ENCODE results near the gene TNFAIP2.

TNFAIP2 gene

DNA sequence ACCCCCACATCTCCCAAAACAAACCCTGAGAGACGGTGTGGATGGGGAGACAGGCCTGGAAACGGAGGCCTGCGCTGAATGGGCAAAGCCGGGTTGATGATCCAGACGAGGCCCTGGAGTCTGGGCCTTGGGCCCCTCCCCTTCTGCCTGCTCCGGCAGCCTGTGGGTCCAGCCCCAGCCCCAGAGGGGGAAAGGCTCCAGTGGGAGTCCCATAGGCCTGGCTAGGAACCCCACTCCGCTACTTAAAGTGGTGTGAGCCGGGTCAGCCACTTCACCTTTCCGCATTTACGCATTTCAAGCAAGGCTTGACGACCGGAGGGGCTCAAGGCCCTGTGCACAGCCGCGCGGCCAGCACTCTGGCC is 695 bp upstream of the TNFAIP2 start:
- peak overlapping the region; percentile 75 for H3K4me3 ChIP-seq (ENCODE audit: low read depth, low read length)
- TF ChIP-seq CTCF (IDR thresholded peaks at IDR 0.05; ENCODE audit: borderline replicate concordance, insufficient read depth, low read depth, low read length): no peak

DNA sequence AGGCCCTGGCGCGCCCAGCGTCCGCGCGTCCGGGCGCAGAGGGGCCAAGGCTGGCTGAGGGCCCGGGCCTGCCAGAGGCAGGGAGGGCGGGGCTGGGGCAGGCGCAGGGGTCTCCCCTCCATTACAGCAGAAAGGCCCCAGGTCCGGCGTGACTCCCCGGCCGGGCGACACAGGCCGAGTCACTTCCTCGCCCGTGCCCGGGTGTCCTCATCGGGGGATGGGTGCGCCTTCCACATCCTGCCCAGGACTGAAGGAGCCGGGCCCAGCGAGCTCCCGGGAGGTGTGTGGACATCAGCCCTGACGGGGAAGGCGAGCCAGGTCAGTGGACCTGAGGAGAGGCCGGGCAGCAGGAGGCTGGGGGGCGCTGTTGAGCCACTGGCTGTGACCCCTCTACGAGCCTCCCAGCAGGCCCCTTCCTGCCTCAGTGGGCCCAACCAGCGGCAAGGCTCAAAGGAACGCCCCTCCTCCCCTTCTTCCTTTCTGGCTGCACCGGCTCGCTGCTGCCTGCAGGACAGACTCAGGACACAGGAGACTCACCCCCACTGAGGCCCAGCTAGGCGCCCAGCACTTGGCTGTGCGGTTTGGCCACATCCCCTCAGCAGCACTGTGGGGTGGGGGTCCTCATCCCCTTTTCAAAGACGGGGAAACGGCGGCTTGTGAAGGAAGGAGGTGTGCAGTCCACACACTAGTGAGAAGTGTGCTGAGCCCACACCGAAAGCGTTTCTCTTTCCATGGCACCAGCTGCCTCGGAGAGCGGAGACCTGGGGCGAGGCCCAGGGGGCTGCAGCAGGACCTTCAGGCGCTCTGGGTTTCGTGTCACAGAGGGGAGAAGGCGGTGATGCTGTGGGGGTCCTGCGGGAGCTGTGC is 606 bp downstream of the TNFAIP2 start:
- peak; percentile 54; the same call in 1 of the 2 replicates for TF ChIP-seq CTCF (IDR thresholded peaks at IDR 0.05; ENCODE audit: borderline replicate concordance, insufficient read depth, low read depth, low read length)
- H3K4me3 ChIP-seq (ENCODE audit: low read depth, low read length): peak overlapping the region; percentile 75

GRCh38 chr14:103124501-103125001 is 1.3 kb downstream of the TNFAIP2 start:
- peak overlapping the region; percentile 75 for H3K4me3 ChIP-seq (ENCODE audit: low read depth, low read length)
- TF ChIP-seq CTCF (IDR thresholded peaks at IDR 0.05; ENCODE audit: borderline replicate concordance, insufficient read depth, low read depth, low read length): no peak

GRCh38 chr14:103125098-103126070 is 2.1 kb downstream of the TNFAIP2 start:
- no peak for TF ChIP-seq CTCF (IDR thresholded peaks at IDR 0.05; ENCODE audit: borderline replicate concordance, insufficient read depth, low read depth, low read length)
- no peak overlapping the region for H3K4me3 ChIP-seq (ENCODE audit: low read depth, low read length)

DNA sequence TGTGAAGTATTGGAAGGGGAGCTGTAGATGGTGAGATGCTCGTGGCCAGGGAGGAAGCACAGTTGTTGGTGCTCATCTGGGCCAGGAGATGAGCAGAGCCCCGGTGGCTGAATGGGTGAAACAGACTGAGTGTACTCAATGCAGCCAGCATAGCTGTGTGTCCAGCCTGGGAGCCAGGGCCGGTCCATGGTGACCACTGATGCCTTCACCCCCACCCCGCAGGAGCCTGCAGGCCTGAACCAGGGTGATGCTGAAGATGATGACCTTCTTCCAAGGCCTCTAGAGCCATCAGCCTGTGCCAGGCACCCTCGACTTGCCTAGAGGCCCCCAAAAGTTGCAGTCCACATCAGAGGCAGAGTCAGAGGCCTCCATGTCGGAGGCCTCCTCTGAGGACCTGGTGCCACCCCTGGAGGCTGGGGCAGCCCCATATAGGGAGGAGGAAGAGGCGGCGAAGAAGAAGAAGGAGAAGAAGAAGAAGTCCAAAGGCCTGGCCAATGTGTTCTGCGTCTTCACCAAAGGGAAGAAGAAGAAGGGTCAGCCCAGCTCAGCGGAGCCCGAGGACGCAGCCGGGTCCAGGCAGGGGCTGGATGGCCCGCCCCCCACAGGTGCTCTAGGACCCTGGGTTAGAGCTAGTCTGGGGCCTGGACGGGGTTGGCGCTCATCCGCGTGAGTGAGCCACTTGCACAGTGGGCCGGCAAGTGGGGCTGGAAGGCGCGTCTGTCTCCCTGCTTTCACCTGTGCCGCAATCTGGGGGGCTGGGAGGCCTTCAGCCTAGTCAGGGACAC is 3.0 kb downstream of the TNFAIP2 start:
- H3K4me3 ChIP-seq (ENCODE audit: low read depth, low read length): no peak overlapping the region
- TF ChIP-seq CTCF (IDR thresholded peaks at IDR 0.05; ENCODE audit: borderline replicate concordance, insufficient read depth, low read depth, low read length): no peak

- H3K4me3 ChIP-seq (ENCODE audit: low read depth, low read length): no peak overlapping the region
- TF ChIP-seq CTCF (IDR thresholded peaks at IDR 0.05; ENCODE audit: borderline replicate concordance, insufficient read depth, low read depth, low read length): no peak
These were observed 3.6 kb downstream of the TNFAIP2 start for GRCh38 chr14:103126873-103127304.
